GM21723 (cell line): ENCODE measurements around the gene RGS7BP.

ENCODE experiments used
- ATAC-seq: cut with Tn5 transposase; IDR thresholded peaks from one replicate; pipeline ENCODE4 v1.9.1; 2021; ENCODE audit warnings: mild to moderate bottlenecking, moderate library complexity; ENCODE audit not compliant: unreplicated experiment

The RGS7BP gene

GRCh38 chr5:64505769-64506566, at the start of gene RGS7BP:
RGS7BP (plus strand) TSS chr5:64506015; CDS start chr5:64506625, 610 bp downstream.
- no peak for ATAC-seq

- ATAC-seq = no peak
Measured at GRCh38 chr5:64457846-64458245, 48.0 kb upstream of the RGS7BP start.

- ATAC-seq = no peak
Measured at GRCh38 chr5:64458948-64459347, 46.9 kb upstream of the RGS7BP start.

- no peak for ATAC-seq
Measured at GRCh38 chr5:64462391-64462790, 43.4 kb upstream of the RGS7BP start.

GRCh38 chr5:64486163-64486562, 19.7 kb upstream of the RGS7BP start:
- no peak for ATAC-seq

GRCh38 chr5:64487283-64487682, 18.5 kb upstream of the RGS7BP start:
- no peak for ATAC-seq

- no peak for ATAC-seq
Measured at GRCh38 chr5:64489857-64490256, 16.0 kb upstream of the RGS7BP start.

- no peak for ATAC-seq
Measured at GRCh38 chr5:64497386-64497785, 8.4 kb upstream of the RGS7BP start.

GRCh38 chr5:64502196-64502595, 3.6 kb upstream of the RGS7BP start:
- ATAC-seq = no peak

GRCh38 chr5:64506567-64507263, 900 bp downstream of the RGS7BP start:
- ATAC-seq = no peak

GRCh38 chr5:64507264-64507605, 1.4 kb downstream of the RGS7BP start:
- ATAC-seq = no peak

GRCh38 chr5:64509828-64510227, 4.0 kb downstream of the RGS7BP start:
- ATAC-seq = no peak

- no peak for ATAC-seq
Measured at GRCh38 chr5:64513492-64513891, 7.7 kb downstream of the RGS7BP start.

GRCh38 chr5:64514612-64515011, 8.8 kb downstream of the RGS7BP start:
- ATAC-seq = no peak

- ATAC-seq = no peak
Measured at GRCh38 chr5:64516216-64516615, 10.4 kb downstream of the RGS7BP start.

- peak; percentile 89 for ATAC-seq
Measured at GRCh38 chr5:64518793-64519192, 13.0 kb downstream of the RGS7BP start.

- no peak for ATAC-seq
Measured at GRCh38 chr5:64519263-64519662, 13.4 kb downstream of the RGS7BP start.

- ATAC-seq = no peak
Measured at GRCh38 chr5:64526734-64527439, 21.1 kb downstream of the RGS7BP start.

GRCh38 chr5:64530076-64530475, 24.3 kb downstream of the RGS7BP start:
- ATAC-seq = no peak

GRCh38 chr5:64532212-64532611, 26.4 kb downstream of the RGS7BP start:
- peak; percentile 30 for ATAC-seq

- ATAC-seq = peak; percentile 9
Measured at GRCh38 chr5:64532657-64533056, 26.8 kb downstream of the RGS7BP start.

- ATAC-seq = no peak
Measured at GRCh38 chr5:64534033-64534432, 28.2 kb downstream of the RGS7BP start.
